NCI-H2029 (cell line): ENCODE data around the gene FOLR1.

Experiments used
- DNase-seq: peaks from one replicate; lab custom pipeline; 2025; lab: John Stamatoyannopoulos, UW

FOLR1 gene

DNA sequence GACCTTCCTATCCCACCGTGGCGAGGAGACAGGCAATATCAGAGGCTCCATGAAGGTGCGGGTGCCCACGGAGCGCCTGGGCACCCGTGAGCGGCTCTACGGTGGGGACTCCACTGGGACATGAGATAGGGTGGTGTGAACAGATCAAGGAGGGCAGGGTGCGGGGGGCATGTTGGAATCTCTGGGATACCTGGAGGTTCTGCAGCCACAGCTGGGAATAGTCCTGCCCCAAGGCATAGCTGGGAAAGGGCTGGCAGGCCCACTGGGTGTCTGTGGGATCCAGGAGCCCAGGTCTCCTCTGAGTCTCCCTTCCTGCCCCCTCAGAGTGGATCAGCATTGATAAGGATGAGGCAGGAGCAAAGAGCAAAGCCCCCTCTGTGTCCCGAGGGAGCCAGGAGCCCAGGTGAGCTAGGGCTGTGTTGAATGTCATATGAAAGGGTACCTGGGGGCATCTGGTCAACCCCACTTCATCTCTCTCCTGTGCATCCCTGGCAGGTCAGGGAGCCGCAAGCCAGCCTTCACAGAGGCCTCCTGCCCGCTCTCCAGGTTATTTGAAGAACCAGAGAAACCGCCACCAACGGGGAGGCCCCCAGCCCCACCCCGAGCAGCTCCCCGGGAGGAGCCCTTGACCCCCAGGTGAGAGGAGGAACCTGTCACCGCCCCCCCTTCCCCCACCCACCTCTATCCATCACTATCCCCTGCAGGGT is 43.6 kb downstream of the FOLR1 start:
- DNase-seq: no peak

DNA sequence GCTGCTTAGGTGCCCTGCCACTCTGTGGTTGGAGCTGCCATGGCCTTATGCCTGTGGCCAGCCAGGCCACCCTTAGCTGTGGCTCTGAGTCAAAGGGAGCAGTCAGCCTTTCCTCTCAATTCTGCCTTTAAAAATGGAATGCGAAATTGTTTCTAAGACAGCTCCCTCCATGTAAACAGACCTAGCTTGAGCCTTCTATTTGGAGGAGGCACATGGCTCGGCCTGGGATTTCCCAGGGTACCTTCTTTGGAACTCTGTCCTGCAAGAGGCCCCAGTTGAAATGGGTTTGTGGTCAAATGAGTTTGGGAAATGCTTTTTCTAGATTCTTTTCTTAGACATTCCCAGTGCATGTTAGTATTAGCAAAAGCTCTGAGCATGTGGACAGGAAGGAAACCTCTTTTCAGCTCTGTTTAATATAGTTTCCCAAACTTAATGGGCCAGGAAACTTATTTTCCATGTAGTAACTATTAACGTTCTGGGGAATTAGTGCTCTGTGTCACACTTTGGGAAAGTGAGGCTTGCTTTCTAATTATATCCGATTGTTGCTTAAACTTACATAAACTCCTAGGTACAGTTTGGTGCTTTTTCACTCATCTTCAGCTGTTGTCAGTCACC is 44.2 kb downstream of the FOLR1 start:
- DNase-seq: no peak

DNA sequence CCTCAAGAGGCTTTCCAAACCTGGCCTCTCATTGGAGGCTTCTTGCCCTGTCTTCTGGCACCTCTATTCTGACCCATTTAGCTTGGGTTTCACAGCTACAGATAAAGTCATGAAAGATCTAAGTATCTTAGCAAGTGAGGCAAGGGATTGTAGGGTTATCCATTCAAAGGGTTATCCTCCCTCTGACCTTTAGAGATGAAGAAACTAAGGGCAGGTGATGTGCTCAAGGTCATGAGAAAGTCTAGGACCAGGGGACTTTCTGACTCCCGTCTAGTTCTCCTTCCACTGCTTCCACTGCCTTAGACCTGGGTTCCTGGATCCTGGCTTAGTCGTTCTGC is 44.8 kb downstream of the FOLR1 start:
- no peak for DNase-seq

DNA sequence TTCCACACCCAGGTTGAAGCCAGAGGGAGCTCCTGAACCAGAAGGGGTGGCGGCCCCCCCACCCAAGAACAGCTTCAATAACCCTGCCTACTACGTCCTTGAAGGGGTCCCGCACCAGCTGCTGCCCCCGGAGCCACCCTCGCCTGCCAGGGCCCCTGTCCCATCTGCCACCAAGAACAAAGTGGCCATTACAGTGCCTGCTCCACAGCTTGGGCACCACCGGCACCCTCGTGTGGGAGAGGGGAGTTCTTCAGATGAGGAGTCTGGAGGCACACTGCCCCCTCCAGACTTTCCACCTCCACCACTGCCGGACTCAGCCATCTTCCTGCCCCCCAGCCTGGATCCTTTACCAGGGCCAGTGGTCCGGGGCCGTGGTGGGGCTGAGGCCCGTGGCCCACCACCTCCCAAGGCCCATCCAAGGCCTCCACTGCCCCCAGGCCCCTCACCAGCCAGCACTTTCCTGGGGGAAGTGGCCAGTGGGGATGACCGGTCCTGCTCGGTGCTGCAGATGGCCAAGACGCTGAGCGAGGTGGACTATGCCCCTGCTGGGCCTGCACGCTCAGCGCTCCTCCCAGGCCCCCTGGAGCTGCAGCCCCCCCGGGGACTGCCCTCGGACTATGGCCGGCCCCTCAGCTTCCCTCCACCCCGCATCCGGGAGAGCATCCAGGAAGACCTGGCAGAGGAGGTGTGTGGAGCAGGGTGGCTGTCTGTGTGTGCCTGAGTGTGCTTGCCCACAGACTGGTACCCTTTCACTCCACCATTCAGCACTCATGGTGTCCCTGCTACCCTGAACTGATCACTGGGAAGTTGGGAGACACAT is 45.4 kb downstream of the FOLR1 start:
- DNase-seq: no peak

DNA sequence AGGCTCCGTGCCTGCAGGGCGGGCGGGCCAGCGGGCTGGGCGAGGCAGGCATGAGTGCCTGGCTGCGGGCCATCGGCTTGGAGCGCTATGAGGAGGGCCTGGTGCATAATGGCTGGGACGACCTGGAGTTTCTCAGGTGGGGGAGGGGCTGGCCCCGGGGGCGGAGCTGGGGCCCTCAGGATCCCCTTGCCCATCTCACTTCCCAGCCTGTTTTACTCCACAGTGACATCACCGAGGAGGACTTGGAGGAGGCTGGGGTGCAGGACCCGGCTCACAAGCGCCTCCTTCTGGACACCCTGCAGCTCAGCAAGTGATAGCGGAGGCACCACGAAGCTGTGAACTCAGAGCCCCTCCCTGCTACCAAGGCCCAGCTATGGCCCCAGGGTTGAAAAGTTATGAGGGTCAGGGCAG is 46.1 kb downstream of the FOLR1 start:
- DNase-seq: peak; percentile 18

DNA sequence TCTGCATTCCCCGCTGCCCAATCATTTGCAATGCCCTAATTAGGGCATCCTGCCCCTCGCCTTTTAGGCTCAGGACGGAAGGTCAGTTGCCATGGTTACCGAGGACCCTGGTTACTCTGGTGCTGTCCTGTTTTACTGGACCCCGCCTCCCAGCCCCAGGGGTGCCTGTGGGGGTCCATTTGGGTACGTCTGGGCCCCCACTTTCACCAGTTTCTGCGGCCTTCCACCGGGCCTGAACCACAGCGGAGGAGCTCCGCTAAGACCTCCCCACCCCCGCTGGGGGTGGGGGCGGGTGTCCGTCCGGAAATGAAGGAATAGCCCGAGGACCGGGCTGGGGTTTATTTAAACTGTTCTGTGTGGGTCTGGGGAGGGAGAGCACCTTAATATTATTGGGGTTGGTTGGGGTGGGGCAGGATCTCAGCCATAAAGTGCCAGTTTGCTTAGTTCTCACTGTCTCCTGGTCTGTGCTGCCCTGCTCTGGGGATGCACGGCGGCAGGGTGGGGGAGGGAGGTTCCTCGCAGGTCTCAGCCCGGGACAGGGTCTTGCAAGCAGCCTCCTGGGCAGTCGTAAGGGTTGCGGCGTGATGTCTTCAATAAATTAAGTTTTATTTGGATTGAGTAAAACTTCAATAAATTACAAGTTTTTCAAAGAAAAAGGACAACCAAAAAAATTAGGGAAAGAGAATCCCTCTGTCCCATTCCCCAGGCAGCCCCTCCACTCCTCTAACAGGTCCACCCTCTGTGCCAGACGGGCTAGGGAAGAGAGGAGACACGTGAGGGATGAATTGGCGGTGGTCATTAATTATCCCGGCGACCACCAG is 46.8 kb downstream of the FOLR1 start:
- no peak for DNase-seq

DNA sequence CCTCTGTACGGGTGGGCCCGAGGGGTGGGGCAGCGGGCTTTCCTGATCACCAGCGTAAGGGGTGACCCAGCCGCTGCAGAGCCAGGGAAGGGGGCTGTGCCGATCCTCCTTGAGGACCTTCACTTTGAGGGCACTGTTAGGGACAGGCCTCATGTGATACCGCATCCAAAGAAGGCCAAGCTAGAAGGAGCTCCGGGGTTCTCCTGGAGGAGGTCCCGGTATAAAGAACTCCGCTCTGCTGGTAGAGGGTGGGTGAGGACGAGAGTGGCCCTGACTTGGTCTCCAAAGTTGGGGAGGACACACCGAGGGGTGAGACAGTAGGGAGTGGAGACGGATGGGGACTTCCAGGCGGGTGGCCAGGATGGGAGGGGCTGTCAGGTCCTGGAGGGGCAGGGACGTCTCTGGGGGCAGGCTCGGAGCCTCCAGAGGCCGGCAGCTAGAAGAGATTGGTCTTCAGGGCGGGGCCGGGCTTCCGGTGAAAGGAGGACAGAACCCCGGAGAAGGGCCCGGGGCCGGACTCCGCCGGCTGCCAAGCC is 47.4 kb downstream of the FOLR1 start:
- peak; percentile 60 for DNase-seq

DNA sequence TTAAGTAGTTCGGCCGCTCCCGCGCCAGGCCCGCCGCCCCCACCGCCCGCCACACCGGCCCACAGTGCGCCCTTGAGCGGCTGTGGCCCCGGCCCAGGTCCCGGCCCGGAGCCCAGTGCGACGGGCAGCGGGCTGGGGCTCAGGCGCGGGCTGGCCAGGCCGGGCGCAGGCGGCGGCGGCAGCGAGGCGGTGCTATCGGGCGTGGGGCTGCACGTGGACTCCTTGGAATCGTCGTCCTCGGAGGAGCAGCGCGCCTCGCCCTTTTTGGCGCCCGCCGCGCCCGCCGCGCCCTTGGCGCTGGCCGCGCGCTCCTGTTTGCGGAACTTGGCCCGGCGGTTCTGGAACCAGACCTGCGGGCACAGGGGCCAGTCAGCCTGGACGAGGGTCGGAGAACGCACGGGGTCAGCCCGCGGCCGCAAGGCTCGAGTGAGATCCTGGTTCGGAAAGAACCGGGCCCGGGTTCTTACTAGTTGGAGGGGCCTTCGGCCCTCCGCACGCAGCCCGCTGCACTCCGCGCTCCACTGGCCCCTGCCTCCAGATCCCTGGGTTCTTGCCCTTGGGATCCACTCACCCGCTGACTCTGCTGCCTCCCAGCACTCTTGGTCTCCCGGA is 48.0 kb downstream of the FOLR1 start:
- peak; percentile 36 for DNase-seq

DNA sequence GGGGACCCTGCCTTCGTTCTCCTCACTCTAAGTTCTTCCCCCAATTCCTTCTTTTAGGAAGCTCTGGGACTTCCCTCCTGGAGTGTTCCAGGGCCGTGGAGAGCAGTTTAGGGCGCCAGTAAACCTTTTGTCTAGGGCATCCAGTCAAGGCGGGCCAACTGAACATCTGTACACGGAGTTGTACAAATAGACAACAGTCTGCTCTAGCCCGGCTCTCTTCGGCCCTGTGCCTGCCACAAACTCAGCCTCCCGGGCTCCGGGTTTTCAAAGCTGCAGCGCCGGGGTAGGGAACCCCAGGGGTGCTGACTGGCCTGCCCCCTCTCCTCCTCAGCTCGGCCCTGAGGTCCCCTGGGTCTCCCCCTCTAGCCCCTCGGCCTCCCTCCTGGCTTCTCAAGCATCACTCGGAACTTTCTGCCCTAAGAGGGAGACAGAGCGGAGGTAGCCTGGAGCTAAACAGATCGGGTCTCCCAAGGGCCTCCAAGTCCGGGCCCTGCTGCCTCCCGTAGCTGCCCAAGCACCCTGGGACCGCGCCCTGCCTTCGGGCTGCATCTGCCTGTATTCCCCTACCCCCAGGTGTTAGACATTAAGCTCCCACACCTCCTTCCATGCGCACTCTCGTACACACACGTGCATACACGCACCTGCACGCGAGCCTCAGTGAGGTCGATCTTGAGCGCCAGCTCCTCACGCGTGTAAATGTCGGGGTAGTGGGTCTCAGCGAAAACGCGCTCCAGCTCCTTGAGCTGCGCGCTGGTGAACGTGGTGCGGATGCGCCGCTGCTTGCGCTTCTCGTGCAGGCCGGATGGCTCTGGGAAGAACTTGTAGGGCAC is 48.7 kb downstream of the FOLR1 start:
- DNase-seq: no peak

DNA sequence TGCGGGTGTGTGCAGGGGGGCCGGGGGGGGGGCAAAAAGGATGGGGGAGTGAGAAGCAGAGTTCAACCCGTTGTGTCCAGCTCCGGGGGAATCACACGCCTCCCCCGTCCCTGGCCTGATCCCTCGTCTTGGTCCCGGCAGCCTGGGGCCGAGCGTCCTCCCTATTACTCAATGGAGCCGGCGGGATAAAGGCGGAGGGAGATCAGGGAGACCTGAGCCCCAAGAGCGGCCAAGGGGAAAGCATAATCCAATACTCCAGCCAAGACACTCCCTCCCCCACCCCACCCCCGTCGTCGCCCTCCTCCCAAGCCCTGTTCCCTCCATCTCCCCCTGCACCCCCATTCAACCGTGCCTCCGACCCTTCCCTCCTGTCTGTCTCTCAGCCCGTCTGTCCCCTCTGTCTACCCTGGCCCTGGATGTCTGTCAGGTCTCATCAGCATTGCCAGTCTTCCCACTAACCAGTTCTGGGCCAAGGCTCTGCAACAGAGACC is 49.4 kb downstream of the FOLR1 start:
- DNase-seq: no peak

DNA sequence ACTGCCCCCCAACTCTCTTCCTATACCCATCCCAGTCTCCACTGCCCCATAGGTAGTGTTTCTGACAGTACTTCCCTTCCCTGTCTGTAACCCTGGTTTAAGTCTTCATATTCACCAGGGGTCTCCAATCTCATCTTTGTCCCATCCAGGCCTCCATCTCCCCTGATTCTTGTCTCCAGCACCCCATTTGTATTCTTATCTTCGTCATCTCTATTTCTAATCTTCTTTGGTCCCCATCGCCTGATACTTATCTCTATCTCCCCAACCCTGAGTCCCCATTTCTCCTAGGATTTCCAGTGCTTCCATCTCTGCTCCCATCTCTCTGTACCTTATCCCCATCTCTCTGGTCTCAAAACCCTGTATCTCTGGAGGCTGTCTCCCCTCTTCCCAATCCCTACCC is 50.2 kb downstream of the FOLR1 start:
- DNase-seq: no peak

DNA sequence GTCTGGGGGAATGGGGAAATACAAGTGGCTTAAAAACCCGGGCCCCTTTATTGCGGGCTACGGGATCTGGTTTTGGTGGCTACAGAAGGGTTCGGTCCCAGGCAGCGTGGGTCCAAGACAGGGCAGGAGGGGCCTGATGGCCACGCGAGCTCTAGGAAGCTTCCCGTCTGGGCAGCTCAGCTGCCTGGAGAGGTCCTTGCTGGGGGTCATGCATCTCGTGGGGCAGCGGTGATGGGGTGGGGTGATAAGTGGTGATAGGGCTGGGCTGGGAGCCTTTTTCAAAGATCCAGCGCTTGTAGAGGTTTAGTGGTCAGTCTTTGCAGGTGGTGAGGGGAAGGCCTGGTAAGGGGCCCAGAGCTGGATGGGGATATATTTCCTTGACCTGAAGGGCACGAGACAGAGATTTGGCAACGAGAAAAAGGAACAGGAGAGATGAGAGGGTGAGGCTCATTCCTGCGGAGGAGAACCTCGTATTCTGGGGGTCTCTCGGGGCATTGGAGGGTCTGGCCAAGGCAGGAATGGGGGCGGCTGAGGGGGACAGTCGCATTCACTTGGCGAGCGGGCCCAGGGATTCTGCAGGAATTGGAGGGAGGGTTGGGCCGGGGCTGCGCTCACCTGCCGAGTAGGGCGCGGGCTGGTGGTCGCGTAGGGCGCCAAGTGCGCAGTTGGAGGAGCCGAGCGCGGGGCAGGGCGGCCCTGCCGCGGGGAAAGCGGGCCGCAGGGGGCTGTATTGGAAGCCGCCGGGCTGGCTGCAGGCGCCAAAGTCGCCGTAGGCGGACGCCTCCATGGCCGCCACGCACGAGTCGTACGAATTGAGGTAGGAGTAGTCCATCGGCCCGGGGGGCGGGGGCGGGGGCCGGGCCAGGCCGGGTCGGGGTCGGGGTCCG is 51.5 kb downstream of the FOLR1 start:
- DNase-seq: no peak

DNA sequence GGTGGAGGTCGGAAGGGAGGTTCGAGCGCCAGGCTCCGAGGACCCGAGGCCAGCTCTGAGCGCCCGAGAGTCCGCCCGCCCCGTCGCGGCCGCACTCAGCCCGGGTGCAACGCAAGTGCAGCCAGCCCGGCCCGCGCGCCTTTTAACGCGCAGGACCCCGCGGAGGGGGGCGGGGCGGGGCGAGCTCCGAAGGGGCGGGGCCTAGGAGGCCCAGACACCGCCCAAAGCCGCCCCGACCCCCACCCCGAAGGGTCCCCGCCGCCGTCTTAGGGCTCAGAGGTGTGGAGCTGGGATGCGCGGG is 52.1 kb downstream of the FOLR1 start, which contains the start of gene PHOX2A:
Gene PHOX2A (minus strand): TSS at position 117 of the 301 bp plus-strand sequence. CDS start 172 bp downstream, outside the sequence.
- no peak for DNase-seq

DNA sequence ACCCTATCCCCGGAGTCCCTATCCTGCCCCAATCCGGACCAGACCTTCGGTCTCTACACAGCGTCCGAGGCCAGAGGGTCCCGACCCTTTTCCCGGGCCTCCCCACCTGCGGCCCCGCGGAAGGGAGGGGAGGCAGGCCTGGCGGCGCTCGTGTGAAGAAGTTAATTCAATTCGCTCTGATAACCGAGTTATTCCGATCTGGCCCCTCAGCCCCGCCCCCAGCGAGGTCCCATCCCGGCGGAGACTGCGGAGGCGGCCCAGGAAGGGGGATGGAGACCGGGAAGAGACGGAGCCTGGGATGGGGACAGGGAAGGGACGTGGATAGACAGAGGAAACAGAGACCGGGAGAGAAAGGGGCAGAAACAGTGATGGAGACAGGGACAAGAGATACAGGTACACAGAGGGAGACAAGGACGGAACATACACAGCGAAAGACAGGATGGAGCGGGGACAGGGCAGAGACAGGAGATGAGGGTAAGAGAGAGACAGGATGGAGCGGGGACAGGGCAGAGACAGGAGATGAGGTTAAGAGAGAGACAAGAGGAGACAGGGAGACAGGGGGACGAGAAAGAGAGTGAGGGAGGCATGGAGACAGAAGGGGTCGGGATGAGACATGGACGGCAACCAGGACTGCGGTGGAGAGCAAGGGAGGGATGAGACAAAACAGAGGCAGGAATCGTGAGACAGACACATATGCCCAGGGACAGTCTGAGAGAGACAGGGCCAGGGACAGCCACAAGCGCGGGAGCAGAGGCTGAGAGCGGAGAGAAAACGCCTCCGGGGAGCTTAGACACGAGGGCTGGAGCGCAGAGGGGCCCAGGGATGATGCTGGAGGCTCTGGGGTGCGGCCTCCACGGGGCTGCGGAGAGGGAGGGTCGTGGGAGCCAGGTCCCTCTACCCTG is 52.7 kb downstream of the FOLR1 start:
- no peak for DNase-seq

DNA sequence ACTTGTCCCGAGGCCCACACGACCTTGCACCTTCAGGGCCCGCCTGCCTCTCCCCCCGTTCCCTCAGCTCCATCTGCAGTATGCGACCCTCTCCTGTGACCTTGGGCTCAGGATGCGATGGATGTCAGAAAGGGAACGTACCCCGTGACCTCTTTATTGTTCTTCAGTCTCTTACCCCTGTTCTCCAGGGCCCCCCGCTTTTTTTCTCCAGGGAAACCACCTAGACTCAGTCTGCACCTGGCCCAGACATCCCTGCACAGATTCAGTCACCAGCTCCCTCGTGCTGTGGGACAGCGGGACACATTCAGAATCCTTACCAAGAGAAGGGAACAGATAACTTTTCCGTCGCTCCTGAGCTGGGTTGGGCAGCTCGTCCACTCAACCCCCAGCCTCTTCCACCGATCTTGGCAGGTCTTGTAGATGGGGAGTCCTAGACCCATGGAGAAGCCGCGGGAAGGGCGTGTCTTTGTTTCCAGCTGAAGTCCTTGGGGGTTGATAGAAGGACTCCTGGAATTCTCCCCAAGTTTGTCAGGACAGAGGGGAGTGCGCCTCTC is 53.4 kb downstream of the FOLR1 start:
- no peak for DNase-seq
